ENCODE data around the gene PPP1R14C.
"Not testable (repeated sequence)": the region's sequence is repeated elsewhere in the genome, so short reads cannot be mapped to it uniquely, and the experiment has no call there.

PPP1R14C gene

GRCh38 chr6:150142670-150143515 lies at the start of gene PPP1R14C:
Gene PPP1R14C (plus strand): TSS chr6:150143044. CDS start chr6:150143193, 149 bp downstream.
- DNase-seq, result peak; percentile 44 to 57

- DNase-seq, result no peak
These were observed 49.4 kb upstream of the PPP1R14C start for GRCh38 chr6:150093397-150093796.

- DNase-seq, result no peak
These were observed 44.7 kb upstream of the PPP1R14C start for GRCh38 chr6:150098155-150098554.

GRCh38 chr6:150099546-150099945 lies 43.3 kb upstream of the PPP1R14C start:
- DNase-seq, result no peak

GRCh38 chr6:150099953-150100352 lies 42.9 kb upstream of the PPP1R14C start:
- no peak for DNase-seq

GRCh38 chr6:150100745-150101144 lies 42.1 kb upstream of the PPP1R14C start:
- no peak for DNase-seq

GRCh38 chr6:150102750-150103270 lies 40.0 kb upstream of the PPP1R14C start:
- no peak for DNase-seq

GRCh38 chr6:150112233-150112632 lies 30.6 kb upstream of the PPP1R14C start:
- DNase-seq, result no peak

- DNase-seq, result no peak
These were observed 27.1 kb upstream of the PPP1R14C start for GRCh38 chr6:150115769-150116168.

GRCh38 chr6:150116200-150116800 lies 26.5 kb upstream of the PPP1R14C start:
- DNase-seq, result no peak

- DNase-seq, result no peak
These were observed 24.6 kb upstream of the PPP1R14C start for GRCh38 chr6:150118203-150118602.

GRCh38 chr6:150118627-150119026 lies 24.2 kb upstream of the PPP1R14C start:
- DNase-seq, result no peak

- no peak for DNase-seq
These were observed 23.7 kb upstream of the PPP1R14C start for GRCh38 chr6:150119173-150119572.

GRCh38 chr6:150123645-150124044 lies 19.2 kb upstream of the PPP1R14C start:
- no peak for DNase-seq

- DNase-seq, result no peak
These were observed 18.6 kb upstream of the PPP1R14C start for GRCh38 chr6:150124235-150124634.

- DNase-seq, result no peak
These were observed 16.1 kb upstream of the PPP1R14C start for GRCh38 chr6:150126641-150127291.

- DNase-seq, result no peak
These were observed 14.4 kb upstream of the PPP1R14C start for GRCh38 chr6:150128425-150128824.

- no peak for DNase-seq
These were observed 13.0 kb upstream of the PPP1R14C start for GRCh38 chr6:150129616-150130505.

GRCh38 chr6:150133686-150134085 lies 9.2 kb upstream of the PPP1R14C start:
- DNase-seq, result no peak

GRCh38 chr6:150134280-150134920 lies 8.4 kb upstream of the PPP1R14C start:
- DNase-seq, result no peak

- not testable (repeated sequence) for DNase-seq
These were observed 5.1 kb upstream of the PPP1R14C start for GRCh38 chr6:150137711-150138110.

GRCh38 chr6:150138638-150139037 lies 4.2 kb upstream of the PPP1R14C start:
- DNase-seq, result no peak
